ENCODE data around the gene ASPRV1.

Gene ASPRV1

DNA sequence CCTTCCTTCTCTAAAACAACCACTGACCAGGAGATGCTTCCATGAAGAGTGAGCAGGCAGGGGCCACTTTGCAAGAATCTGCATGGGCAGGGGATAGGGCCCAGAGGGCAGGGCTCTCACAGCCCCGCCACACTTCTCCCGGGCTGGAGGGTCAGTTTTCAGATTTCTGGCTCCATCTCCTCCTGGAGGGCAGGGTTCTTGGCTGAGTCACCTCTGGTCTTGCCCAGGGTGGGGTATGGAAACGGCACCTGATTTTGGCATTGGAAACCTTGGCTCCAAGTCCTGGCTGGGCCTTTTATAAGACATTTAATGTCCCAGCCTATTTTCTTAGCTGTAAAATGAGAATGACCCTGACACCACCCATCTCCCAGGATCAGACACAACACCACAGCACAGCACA is 27.6 kb upstream of the ASPRV1 start:
- no peak for DNase-seq (ENCODE audit: low read depth in 2 of 2, low spot score in 1 of 2)

DNA sequence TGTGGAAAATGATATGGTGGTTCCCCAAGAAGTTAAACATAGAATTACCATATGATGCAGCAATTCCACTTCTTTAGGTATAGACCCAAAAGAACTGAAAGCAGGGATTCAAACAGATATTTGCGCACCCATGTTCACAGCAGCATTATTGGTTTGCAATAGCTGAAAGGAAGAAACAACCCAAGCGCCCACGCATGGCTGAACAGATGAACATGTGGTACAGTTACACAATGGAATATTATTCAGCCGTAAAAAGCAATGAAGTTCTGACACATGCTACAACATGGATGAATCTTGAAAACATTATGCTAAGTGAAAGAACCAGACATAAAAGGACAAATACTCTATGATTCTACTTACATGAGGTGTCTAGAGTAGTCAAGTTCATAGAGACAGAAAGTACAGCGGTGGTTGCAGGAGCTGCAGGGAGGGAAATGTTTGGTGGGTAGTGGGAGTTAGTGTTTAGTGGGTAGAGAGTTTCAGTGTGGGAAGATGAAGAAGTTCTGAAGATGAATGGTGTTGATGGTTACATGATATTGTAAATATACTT is 26.7 kb upstream of the ASPRV1 start:
- no peak for DNase-seq (ENCODE audit: low read depth in 2 of 2, low spot score in 1 of 2)

DNA sequence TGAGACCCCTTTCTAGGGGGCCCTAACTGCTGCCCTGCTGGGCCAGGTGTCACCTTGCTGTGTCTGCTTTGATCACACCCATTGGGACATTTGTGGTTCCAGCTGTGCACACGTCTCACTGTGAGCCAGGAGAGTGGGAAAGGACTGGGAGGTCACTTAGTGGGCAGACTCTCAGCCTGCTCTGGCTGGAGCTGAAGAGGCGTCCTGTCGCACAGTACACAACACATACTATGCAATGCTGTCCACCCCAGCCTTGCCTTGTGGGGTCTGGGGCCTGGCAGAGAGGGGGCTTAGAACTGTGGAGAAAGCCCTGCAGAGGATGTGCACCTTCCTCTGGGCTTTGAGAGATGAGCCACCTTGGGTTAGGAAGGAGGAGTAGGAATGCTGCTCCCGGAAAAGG is 25.3 kb upstream of the ASPRV1 start:
- DNase-seq (ENCODE audit: low read depth in 2 of 2, low spot score in 1 of 2), result no peak

DNA sequence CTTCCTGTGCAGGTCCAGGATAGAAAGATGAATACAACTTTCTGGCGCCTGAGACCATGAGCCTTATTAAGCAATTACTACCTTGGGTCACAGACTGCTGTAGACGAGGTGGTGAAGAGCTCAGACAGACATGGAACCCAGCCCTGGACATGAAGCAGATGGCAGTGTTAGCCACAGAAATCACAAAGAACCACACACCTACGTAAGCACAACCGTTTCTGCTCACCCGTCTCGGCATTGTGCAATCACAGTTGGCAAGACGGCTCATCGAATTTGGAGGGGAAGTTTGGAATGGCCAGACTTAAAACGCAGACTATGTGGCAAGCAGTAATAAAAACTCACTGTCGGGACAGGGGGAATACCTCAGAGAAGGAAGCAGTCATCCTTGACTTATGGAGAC is 24.3 kb upstream of the ASPRV1 start:
- DNase-seq (ENCODE audit: low read depth in 2 of 2, low spot score in 1 of 2), result no peak

DNA sequence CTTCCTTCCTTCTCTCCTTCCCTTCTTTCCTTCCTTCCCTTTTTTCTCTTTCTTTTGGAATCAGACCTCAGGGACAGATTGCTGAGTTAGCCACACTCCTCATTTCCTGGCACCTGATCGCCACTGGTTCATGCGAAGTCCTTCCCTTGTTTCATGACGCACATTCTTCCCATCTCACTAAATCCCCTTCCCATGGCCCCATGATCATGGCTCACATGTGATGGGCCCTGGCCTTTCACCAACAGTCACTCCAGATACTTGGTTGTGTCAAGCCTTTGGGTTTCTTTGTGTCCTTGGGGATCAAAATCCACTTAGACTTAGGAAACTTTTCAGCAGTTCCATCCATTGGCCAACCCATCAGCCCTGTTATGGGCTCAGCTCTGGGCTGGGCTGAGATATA is 23.8 kb upstream of the ASPRV1 start:
- no peak for DNase-seq (ENCODE audit: low read depth in 2 of 2, low spot score in 1 of 2)

DNA sequence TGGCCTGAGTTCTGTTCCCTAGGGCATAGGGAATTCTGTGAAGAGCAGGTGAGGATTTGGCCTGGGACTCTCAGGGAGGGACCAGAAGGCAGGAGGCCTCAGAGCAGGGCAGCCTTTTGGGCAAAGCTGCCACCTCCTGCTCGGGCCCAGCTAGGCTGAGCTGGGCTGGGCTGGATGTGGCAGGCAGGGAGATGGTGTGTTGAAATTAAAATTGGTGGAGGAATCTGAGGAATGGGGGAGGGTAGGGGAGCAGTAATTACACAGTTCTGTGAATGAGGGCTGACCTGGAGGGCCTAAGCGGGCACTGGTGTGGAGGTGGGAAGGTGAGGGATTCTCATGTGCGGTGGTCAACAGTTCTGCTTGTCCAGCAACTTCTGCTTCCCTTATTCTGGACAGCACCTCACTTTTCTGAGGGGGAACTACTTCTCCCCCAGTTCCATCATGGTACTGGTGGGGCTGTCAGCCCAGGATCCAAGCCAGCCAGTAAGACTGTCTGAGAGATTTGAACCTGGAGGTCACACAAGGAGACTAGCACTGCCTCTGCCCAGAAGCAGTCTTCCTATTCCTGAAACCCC is 22.0 kb upstream of the ASPRV1 start:
- no peak for DNase-seq (ENCODE audit: low read depth in 2 of 2, low spot score in 1 of 2)

DNA sequence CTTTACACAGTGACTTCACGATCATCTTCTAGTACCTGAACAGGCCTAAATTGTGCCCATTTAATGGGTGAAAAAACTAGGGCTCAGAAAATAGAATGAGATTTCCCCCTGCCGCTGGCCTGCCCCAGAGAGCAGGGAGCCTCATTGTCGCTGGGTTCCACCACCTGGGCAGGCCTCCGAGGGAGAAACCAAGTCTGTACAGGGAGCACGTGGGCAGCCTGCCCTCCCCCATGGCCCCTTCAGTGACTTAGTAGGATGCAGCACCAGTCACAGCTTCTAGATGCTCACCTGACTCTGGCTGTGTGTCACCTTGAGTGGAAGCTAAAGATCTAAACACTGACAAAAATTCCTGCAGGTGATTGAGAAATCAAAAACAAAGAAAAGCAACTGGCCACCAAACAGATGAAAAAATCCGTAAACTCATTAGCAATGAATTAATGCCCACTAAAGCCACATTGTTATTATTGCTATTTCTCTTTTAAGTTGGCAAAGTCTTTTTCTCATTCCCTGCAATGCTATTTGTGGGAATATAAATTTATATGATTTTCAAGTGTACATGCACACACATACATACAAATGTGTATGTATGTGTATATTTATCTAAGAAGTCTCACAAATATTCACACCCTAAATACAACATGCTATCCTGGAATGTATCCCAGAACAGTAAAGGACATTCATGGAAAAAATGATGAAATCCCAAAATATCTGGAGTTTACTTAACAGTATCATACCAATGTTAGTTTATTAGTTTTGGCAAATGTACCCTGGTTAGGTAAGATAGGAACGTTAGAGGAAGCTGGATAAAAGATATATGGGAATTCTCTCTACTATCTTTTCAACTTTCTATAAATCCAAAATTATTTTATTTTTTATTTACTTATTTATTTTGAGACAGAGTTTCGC is 18.7 kb upstream of the ASPRV1 start:
- no peak for DNase-seq (ENCODE audit: low read depth in 2 of 2, low spot score in 1 of 2)

DNA sequence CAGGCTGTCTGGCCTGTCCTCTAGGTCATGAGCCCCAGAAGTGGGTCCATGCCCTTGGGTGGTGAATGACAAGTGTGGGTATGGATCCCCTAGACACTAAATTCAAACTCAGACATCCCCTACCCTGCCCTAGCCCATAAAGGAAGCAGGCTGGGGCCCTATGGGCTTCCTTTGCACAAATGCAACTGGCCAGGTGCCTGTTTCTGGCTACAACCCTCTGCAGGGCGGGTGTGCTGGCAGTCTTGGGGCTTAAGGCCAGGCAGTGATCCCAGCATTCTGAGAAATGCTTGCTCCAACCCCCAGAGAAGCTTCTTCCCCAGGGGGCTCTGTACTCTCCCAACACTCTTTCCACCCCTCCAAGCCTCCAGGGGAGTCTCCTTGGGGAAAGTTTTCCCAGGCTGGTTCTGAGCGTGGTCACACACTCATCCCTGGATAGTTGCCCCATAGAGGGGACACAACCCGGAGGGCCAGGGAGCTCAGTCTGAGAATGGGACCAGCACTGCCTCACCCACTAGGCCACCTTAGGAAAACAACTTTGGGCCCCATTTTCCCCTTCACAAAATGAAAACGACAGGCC is 16.6 kb upstream of the ASPRV1 start:
- DNase-seq (ENCODE audit: low read depth in 2 of 2, low spot score in 1 of 2), result no peak

DNA sequence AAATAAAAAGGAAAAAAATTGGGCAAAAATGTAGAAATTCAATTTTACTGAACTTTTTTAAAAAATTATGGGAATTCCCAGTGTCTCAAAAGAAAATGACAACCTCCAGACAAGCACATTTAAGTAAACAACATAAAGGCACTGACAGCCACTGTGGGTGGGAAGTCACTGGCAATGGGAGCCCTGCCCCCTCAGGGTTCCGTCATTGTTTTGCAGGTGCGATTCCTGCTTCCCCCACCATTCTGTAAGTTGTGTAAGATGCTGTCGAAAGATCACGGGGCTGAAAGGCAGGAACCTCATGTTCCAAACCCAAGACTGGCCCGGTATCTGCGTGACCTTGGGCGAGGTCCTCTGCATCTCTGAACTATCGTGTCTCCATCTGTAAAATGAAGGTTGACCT is 15.8 kb upstream of the ASPRV1 start:
- DNase-seq (ENCODE audit: low read depth in 2 of 2, low spot score in 1 of 2), result no peak

DNA sequence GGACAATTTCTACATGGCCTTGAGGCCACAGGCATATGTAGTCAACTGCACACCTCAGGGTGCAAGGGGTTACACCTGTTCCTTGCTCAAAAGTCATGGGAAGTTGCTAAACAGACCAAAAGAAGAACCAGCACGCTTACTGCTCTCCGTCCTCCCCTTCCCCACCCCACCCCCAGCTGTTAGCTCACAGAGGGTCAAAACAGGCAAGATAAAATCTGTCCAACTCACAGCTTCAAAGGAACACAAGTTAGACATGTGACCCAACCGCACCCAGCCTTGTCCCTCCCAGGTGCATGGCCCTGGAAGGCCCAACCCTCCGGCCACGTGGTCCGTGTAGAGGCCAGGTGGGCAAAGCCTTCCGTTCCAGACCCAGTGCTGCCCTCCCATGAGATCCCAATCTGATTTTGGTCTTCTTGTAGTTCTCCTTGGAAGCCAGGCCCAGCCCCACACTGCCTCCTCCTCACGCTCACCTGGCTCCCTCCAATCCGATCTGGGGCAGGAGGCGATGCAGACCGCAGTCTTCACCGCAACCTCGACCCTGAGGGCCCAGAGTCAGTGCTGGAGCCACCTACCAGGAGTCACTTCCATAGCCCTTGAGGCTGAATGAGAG is 14.5 kb upstream of the ASPRV1 start:
- no peak for DNase-seq (ENCODE audit: low read depth in 2 of 2, low spot score in 1 of 2)

DNA sequence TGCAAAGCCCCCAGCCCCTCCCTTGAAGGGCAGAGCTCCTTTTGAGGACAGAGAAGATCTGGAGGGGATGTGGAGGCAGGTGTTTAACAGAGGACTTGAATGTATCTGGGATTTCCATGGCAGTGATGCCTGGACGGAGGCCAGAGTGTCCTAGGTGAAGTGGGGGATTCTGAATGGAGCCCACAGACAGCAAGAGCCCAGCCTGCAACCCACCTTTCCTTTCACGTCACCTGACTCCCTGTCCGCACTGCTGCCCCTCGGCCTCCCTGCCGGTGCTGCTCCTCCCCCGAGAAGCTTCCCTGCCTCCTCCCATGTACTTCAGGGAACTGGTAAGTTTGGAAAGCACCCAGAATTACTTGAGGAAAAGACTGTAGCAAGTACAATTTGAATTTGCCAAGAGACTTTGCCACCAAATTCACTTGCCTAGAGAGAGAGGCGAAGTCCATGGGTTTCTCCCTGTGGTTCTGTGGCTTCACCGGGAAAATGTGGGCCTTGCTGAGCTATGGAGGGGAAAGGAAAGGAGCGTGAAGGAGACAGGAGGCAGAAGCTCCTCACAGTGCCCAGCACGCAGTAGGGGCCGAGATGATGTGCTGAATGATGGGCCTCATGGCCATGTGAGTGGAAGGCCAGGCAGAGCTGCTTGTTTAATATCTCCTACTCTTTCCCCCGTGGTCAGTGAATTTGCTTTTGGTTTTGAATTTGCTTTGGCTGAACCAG is 13.9 kb upstream of the ASPRV1 start:
- DNase-seq (ENCODE audit: low read depth in 2 of 2, low spot score in 1 of 2), result no peak

DNA sequence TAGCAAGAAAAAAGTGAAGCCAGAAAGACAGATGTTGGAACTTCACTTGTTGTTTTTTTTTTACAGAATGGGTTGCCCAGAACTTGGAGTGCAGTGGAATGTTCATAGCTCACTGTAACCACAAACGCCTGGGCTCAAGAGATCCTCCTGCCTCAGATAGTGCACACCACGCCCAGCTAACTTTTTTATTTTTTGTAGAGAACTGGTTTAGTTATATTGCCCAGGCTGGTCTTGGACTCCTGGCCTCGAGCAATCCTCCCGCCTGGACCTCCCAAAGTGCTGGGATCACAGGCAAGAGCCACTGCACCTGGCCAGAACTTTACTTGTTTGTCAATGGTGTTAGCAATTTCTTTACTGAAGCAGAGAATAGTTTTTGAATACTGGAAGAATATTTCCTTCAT is 11.9 kb upstream of the ASPRV1 start:
- DNase-seq (ENCODE audit: low read depth in 2 of 2, low spot score in 1 of 2), result no peak

DNA sequence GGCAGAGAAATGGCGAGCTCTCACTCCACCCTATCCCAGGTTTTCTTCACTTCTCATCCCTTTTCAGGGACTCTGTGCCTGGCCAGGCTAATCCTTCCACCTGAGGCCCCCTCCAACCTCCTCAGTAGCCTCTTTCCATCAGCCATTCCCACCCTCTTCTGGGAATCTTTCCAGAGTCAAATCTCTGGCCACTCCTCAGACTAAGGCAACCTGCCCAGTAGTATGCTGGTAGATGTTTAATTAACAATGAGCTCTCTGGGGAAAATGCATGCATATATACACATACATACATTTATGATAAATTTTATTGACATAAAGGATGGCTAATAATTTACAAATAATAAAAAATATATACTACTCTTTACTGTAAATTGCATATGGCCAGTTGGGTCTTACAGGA is 11.4 kb upstream of the ASPRV1 start:
- DNase-seq (ENCODE audit: low read depth in 2 of 2, low spot score in 1 of 2), result no peak

DNA sequence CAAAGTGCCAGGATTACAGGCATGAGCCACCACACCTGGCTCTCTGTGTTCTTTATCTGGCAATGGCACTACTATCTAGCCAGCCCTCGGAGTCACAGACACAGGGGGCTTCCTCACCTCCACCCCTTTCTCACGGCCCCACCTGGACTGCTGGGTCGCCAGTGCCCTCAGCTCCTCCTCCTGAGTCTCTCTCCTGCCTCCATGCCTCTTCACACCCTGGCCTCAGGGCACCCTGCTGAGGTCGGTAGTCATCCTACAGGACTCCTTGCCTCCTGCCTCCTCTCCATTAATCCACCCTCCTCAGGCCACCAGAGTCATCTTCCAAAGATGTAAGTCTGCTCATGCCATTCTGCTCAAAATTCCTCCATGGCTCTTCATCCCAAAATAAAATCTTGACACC is 8.6 kb upstream of the ASPRV1 start:
- DNase-seq (ENCODE audit: low read depth in 2 of 2, low spot score in 1 of 2), result no peak

DNA sequence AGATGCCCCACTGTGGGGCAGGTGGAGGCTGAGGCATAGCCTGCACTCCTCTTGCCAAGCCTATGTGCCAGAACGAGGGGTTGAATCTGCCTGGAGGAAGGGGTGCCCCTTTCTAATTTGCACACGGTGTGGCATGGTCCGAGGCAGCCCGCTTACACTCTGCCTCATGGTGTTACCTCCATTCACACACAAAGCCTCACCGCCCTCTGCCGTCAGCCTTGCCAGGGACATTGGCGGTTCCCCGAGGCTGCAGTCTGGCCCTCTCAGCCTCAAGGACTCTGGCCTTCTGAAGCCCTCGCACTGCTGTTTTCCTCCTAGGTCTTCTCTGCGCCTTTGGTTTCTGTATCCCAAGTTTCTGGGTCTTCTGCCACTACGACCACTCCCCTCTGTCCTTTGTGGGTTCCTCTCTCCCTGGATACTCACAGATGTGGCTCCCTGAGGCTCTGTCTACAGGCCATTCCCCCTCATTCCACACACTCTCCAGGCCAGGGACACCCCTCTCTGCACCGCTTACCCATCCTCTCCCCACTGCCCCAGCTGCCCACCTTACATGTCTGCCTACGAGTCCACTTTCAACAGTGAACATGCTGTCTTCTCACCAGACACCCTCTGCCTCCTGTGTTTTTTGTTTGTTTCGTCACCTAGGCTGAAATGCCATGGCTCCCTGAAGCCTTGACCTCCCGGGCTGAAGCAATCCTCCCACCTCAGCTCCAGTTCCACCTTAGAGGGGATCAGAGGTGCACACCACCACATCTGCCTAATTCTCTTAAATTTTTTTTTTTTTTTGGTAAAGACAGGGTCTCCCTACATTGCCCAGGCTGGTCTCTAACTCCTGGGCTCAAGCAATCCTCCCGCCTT is 7.9 kb upstream of the ASPRV1 start:
- no peak for DNase-seq (ENCODE audit: low read depth in 2 of 2, low spot score in 1 of 2)

DNA sequence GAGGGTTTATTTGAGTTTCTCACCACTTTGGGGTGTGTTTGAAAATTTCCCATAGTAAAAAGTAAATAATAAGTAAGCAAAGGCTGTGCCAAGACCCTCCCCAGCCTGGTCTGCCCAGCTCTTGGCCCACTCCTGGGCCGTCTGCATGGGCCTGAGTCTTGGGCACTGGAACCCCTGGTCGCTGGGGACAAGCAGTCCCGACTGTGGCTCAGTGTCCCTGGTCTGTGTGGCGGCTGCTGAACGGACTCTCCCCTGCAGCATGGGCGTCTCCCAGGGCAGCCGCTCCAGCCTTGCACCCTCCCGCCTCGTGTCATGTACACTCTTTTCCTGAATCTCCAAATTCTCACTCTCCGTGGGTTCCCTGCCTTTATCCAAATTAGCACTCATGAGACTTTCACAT is 7.2 kb upstream of the ASPRV1 start:
- no peak for DNase-seq (ENCODE audit: low read depth in 2 of 2, low spot score in 1 of 2)

DNA sequence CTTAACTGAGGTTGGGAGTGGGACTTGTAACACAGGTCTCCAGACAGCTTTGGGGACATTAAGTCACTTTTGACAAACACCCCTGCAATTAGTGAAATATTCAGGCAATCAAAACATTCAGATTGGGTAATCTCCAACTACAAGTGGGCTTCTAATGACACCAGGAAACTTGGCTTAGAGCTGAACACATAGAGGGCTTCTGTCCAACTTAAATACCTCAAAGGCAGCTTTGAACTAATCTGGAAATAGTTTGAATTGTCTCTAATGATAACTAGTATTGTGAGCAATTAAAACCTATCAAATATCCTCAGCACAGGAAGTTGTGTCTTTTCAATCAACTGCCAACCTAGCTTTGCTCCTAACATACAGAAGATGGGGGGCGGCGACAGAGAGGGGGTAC is 5.1 kb upstream of the ASPRV1 start:
- no peak for DNase-seq (ENCODE audit: low read depth in 2 of 2, low spot score in 1 of 2)

DNA sequence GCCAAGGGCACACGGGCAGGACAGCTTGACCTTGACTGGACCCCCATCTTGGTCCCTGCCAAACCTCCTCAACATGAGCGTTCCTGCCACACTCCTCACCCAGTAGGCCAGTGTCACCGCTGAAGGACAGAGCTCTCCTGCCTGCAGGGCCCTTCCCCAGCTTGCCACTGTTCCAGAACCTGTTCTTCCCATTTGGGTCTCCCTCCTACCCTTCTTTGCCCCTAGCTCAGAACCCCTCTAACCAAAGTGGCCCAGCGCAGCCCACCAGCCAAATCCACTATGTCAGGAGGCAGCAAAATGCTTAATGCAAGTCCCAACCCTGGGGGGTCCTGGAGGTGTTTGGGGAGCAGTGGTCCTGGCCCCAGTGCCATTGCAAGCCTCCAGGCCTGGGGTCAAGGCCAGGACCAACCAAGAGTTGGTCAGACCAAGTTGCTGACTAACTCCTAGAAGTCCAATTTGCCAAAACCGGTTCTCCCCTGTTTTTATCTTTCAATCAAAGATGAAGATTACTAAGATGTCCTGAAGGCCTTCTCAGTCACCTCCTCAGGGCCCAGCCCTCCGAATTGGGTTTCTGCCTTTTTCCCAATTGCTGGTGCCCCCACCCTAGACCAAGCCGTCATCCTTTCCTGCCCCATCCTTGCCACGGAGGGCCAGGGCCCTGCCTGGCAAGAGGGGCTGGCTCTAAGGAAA is 4.5 kb upstream of the ASPRV1 start:
- no peak for DNase-seq (ENCODE audit: low read depth in 2 of 2, low spot score in 1 of 2)

DNA sequence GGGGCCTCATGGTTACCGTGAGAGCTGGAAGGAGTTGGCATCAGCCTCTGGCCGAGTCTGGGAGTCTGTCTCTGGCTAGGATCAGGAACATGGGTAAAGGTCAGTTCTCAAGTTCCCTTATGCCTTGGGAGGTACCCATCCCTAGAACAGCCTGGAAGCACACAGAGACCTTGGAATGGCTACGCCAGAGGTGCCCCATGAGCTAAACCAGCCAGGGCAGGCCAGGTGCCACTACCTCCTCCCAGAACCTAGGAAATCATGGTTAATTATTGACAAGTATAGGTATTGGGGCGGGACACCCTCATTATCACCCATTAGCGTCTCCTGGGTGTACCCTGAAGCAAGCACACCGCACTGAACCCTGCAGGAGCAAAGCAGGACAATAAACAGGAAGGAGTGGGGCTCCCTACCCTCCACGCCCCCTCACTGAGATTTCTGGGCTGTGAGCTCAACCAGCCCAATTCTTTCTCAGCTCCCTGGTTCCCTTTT is 3.0 kb upstream of the ASPRV1 start:
- DNase-seq (ENCODE audit: low read depth in 2 of 2, low spot score in 1 of 2), result no peak

Data from stimulated activated CD8-positive, alpha-beta memory T cell treated with anti-CD3 and anti-CD28 coated beads, Interleukin-4, amount 100 ng/mL, for 1 hour (primary cell).